ENCODE results near the gene ZMIZ1.

- no peak for TF ChIP-seq GABPA (IDR thresholded peaks at IDR 0.05 in 1 of 2, conservative IDR thresholded peaks at IDR 0.05 in 1 of 2)
- no peak for TF ChIP-seq CTCF (IDR thresholded peaks at IDR 0.05; ENCODE audit: low read depth, low read length, missing input control)
- no peak for TF ChIP-seq TAF1 (conservative IDR thresholded peaks at IDR 0.05)
- no peak for TF ChIP-seq REST (IDR thresholded peaks at IDR 0.05)
- TF ChIP-seq RAD21 (IDR thresholded peaks at IDR 0.05) = no peak
Measured at GRCh38 chr10:79119306-79119705, 50.5 kb downstream of the ZMIZ1 start.
